ENCODE results near the gene CADM1.

The CADM1 gene

DNA sequence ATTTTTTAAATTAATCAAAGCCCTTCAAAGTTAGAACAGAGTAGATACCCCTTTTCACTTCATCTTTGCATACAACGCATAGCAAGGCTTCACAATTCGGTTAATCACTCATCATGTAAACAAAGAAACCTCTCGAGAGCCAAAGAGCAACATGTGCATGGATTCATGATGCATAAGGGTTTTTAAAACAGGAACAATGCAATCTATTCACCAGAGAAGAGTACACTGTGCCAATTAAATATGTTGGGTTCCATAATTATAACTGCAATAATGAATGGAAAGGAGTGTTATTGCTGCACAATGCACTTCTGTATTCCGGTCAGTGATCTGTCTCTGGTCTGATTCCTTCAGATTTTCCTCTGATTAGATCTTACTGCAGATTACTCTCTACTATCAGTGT is 45.3 kb downstream of the CADM1 start:
- TF ChIP-seq POLR2A (IDR thresholded peaks at IDR 0.05; ENCODE audit: low read depth, low read length) = no peak
- no peak for FAIRE-seq
- DNase-seq (ENCODE audit: insufficient read length, low spot score) = no peak

GRCh38 chr11:115456019-115456418 is 48.2 kb downstream of the CADM1 start:
- no peak for TF ChIP-seq POLR2A (IDR thresholded peaks at IDR 0.05; ENCODE audit: low read depth, low read length)
- no peak for DNase-seq (ENCODE audit: insufficient read length, low spot score)
- FAIRE-seq = no peak

DNA sequence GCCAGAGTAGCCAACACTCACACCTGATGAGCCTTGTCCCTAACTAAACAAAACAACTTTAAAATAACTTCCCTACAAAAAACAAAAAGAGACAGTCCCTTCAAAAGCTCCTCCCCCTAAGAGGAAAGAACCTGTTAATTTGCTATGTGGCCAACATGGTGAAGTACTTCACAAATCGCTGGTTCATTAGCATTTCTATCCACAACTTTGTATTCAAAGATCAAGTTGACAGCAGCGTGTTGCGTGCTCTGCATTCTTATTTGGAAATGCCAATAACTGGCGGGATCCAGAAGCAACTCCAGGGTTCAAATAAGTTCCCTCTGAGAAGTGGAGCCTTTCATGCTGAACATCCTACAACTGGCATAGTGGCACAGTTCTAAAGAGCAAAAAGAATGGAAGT is 48.6 kb downstream of the CADM1 start:
- TF ChIP-seq POLR2A (IDR thresholded peaks at IDR 0.05; ENCODE audit: low read depth, low read length) = no peak
- no peak for DNase-seq (ENCODE audit: insufficient read length, low spot score)
- FAIRE-seq = no peak

DNA sequence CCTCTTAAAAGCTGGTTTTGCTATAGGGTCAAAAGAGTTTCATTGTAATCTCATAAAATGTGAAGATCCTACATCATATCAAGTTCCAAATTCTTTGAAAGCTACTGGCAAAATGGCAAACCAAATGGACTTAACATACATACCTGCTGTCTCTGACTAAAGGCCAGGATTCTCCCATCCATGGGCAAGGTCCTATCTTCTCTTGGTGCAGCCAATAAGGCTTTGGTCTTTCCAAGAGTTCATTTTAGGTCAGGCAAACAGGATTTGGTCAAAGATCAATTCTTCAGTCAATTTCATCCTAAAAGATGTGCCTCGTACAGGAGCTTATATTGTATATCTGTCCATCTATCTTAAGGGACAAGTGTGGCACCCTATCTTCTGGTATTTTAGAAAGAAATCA is 49.7 kb downstream of the CADM1 start:
- no peak for TF ChIP-seq POLR2A (IDR thresholded peaks at IDR 0.05; ENCODE audit: low read depth, low read length)
- FAIRE-seq = no peak
- DNase-seq (ENCODE audit: insufficient read length, low spot score) = no peak

GRCh38 chr11:115453693-115454490 is 50.3 kb downstream of the CADM1 start:
- no peak for FAIRE-seq
- DNase-seq (ENCODE audit: insufficient read length, low spot score) = no peak
- no peak for TF ChIP-seq POLR2A (IDR thresholded peaks at IDR 0.05; ENCODE audit: low read depth, low read length)

DNA sequence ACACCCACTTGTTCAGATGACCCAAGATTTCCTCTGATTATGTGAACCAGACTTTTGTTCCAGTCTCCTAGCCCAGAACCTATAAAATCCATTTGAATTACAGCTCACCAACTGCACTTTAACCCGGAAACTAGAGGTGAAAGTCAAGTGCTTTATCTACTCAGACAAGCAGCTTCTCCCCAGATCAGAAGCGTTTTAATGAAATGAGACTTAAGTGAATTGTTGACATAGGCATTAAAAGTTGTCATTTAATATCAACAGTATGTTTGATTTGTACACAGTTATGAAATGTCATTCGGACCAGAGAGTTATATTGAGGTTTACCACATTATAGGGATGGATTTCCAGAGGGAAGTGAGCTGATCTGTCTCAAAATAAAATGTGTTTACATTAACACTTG is 52.0 kb downstream of the CADM1 start:
- FAIRE-seq (no peak), DNase-seq (ENCODE audit: insufficient read length, low spot score) (no peak)
- no peak for TF ChIP-seq POLR2A (IDR thresholded peaks at IDR 0.05; ENCODE audit: low read depth, low read length)

GRCh38 chr11:115450519-115450918 is 53.7 kb downstream of the CADM1 start:
- DNase-seq (ENCODE audit: insufficient read length, low spot score) (no peak), FAIRE-seq (no peak)
- no peak for TF ChIP-seq POLR2A (IDR thresholded peaks at IDR 0.05; ENCODE audit: low read depth, low read length)

- DNase-seq (ENCODE audit: insufficient read length, low spot score) = no peak
- no peak for FAIRE-seq
- TF ChIP-seq POLR2A (IDR thresholded peaks at IDR 0.05; ENCODE audit: low read depth, low read length) = no peak
These were observed 56.8 kb downstream of the CADM1 start for GRCh38 chr11:115447273-115447864.

DNA sequence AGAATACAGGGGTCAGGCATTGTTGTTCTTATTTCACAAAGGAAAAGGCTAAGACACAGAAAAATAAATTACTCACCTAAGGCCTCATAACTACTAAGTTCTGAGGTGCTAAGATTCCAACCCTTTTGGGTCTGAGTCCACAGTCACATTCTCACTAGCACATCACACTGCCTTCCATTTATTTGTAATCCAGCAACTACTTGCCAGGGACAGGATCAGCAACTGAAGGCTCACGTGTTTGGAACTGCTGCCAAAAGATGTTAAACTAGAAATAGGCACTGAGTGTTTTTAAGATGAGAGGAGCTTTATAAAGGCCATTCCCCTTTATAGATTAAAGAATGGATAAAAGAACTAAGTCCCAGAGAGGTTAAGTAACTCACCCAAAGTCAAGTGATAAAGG is 58.0 kb downstream of the CADM1 start:
- DNase-seq (ENCODE audit: insufficient read length, low spot score) (no peak), FAIRE-seq (no peak)
- no peak for TF ChIP-seq POLR2A (IDR thresholded peaks at IDR 0.05; ENCODE audit: low read depth, low read length)

DNA sequence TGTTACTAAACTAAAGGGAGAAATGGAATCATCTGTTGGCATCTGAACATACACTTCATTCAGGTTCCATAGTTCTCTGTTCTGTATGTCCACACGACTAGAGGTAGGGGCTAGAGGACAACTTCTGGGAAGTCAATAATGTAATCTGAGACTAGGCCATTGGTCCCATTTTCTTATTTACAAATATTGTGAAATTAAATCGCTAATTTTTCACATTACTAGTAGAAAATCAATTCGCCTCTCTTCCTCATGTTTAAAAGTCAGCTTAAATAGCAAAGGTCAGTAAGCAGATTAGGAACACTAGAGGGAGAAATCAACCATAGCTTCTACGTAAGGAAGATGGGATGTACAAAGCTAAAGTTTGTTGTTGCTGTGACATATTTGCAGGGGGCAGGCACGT is 59.7 kb downstream of the CADM1 start:
- DNase-seq (ENCODE audit: insufficient read length, low spot score) = no peak
- FAIRE-seq = no peak
- TF ChIP-seq POLR2A (IDR thresholded peaks at IDR 0.05; ENCODE audit: low read depth, low read length) = no peak

GRCh38 chr11:115439969-115440540 is 64.2 kb downstream of the CADM1 start:
- TF ChIP-seq POLR2A (IDR thresholded peaks at IDR 0.05; ENCODE audit: low read depth, low read length) = no peak
- no peak for DNase-seq (ENCODE audit: insufficient read length, low spot score)
- FAIRE-seq = no peak

DNA sequence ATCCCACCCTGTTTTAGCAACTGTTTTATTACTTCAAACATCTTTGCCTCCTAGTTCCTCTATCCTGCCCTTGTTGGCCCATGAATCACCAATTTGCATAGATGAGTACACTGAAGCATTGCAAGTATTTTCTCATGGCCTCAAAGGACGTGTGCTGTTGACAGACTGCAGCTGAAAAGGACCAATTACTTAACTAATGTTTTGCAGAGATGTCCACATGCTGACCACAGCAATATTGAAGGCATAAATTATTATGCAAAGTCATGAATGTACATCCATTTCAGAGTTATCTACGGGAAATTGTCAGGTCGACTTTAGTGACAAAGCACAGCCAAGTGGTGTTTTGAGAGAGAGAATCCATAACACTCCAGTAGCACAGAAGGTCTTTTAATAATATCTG is 64.8 kb downstream of the CADM1 start:
- TF ChIP-seq POLR2A (IDR thresholded peaks at IDR 0.05; ENCODE audit: low read depth, low read length) = no peak
- no peak for FAIRE-seq
- DNase-seq (ENCODE audit: insufficient read length, low spot score) = no peak

DNA sequence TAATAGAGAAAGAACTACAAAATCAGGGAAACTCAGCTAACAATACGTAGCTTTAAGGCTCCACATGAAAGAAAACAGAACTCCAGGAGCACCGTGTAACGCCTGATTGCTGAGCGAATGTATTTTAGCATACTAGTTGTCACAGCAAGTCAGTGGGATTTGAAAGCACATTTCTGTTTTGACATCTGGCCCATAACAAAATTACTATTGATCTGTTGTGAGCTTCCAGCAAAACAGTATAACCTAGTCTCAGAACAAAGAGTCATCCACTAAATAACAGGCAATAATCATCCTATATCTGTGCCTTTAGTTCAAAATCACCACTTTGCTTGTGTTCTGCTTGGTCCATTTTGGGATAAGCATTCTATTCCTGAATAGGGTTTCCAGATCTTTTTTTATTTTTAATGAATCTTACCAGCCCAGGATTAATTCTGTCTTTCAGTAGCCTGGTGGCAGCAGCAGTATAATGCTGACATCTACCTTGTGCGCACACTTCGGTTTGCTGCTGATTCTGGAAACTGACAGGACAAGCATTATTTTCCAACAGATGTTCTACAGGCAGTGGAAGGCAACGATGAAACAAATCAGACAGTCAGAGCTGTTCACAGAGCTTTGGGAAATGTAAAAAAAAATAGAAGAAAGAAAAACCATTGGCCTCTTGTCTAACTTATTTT is 66.2 kb downstream of the CADM1 start:
- FAIRE-seq (no peak), DNase-seq (ENCODE audit: insufficient read length, low spot score) (no peak)
- no peak for TF ChIP-seq POLR2A (IDR thresholded peaks at IDR 0.05; ENCODE audit: low read depth, low read length)

DNA sequence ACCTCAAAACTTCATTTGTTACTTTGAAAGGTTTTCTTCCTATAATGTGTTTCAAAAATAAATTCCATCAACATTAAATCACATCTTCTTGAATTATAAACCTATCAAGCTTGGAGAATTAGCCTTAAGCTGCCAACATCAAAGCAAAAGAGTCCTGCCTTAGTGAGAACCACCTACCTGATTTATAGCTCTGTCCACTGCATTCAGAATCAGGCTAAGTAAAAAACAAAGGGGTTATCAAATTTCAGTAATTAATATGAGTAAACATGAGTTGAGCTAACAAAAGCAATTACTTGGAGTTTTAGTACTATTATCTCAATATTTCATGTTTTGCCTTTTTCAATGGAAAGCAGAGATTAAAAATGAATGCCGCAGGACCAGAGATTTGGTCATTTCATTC is 73.9 kb downstream of the CADM1 start:
- DNase-seq (ENCODE audit: insufficient read length, low spot score) (no peak), FAIRE-seq (no peak)
- no peak for TF ChIP-seq POLR2A (IDR thresholded peaks at IDR 0.05; ENCODE audit: low read depth, low read length)
